Astrocyte of the cerebellum (primary cell): ENCODE results near the gene IYD.

ENCODE experiments used
- DNase-seq: peaks from one replicate; pipeline ENCODE4 v3.0.0-alpha.2; 2011; ENCODE audit warnings: low read depth
- H3K4me3 ChIP-seq: 2 replicates; pipeline ENCODE4 v1.5.1; 2011; ENCODE audit warnings: mild to moderate bottlenecking, low read depth, low read length, moderate library complexity
- CTCF ChIP-seq: IDR thresholded peaks from 2 replicates; pipeline ENCODE4 v1.5.1; 2012; ENCODE audit warnings: low read length, low read depth, moderate library complexity, mild to moderate bottlenecking; ENCODE audit errors: missing control alignments
- in situ Hi-C: cut with HindIII; loops from 2 replicates; pipeline ENCODE4 v1.10.0; 2017; ENCODE audit warnings: low sequenced_read_pairs

IYD gene

GRCh38 chr6:150325066-150325772, 43.6 kb upstream of the IYD start:
- in situ Hi-C loops: no loop called here
- no peak for DNase-seq
- H3K4me3 ChIP-seq: no peak overlapping the region
- no peak for TF ChIP-seq CTCF

DNA sequence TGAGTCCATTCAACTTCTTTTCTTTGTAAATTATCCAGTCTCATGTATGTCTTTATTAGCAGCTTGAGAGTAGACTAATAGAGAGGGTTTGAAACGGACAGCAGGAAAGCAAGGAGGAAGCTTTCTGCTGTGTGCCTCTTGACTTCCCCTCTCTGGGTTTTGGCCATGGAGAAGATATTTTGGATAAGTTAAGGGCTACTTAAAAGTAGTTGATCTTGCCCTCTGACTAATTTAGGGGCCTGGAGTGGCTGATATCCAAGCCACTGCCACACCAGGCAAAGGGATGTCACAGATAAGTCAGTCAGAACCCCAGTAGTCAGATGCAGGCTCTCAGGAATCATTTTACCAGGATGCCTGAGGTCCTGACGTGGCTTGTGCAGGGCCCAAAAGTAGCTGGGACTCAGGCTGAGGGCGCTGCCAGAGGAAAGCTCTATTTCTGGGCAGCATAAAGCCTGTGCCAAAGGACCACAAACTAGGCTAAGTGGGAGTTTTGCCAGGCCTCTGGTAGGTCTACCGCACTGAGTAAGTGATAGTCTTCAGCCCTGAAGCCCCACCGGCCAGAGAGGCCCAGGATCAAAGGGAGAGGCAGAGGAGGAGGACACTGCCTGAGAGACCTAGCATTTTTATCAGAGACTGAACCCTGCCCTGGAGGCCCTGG, 41.6 kb upstream of the IYD start:
- DNase-seq: no peak
- TF ChIP-seq CTCF: no peak
- no peak overlapping the region for H3K4me3 ChIP-seq
- in situ Hi-C loops: no loop called here

GRCh38 chr6:150328744-150329405, 39.9 kb upstream of the IYD start:
- in situ Hi-C loops: no loop called here
- no peak for TF ChIP-seq CTCF
- H3K4me3 ChIP-seq: no peak overlapping the region
- DNase-seq: no peak

GRCh38 chr6:150331344-150331743, 37.5 kb upstream of the IYD start:
- no peak for DNase-seq
- in situ Hi-C loops: no loop called here
- TF ChIP-seq CTCF: no peak
- no peak overlapping the region for H3K4me3 ChIP-seq

DNA sequence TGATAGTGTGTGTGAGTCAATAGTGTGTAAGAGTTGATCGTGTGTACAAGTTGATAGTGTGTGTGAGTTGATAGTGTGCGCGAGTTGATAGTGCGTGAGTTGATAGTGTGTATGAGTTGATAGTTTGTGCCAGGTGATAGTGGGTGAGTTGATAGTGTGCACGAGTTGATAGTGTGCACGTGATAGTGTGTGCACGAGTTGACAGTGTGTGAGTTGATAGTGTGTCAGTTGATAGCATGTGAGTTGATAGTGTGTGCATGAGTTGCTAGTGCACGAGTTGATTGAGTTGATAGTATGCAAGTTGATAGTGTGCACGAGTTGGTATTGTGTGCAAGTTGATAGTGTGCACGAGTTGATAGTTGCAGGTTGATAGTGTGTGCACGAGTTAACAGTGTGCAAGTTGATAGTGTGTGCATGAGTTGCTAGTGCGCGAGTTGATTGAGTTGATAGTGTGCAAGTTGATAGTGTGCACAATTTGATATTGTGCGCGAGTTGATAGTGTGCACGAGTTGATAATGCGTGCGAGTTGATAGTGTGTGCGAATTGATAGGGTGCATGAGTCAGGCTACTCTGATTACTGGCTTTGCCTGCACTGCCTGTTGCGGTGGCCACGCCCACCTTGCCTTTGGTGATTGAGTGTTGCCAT, 35.8 kb upstream of the IYD start:
- TF ChIP-seq CTCF: no peak
- in situ Hi-C loops: no loop called here
- H3K4me3 ChIP-seq: no peak overlapping the region

GRCh38 chr6:150333585-150333941, 35.2 kb upstream of the IYD start:
- H3K4me3 ChIP-seq: no peak overlapping the region
- in situ Hi-C loops: no loop called here
- no peak for TF ChIP-seq CTCF
- no peak for DNase-seq

More for the DNA sequence above, 35.8 kb upstream of the IYD start:
- DNase-seq: no peak
